Ovary (tissue), 9 donors: ENCODE measurements around the gene IL17RD. TPM values are rescaled to one million over a fixed set of nuclear protein-coding genes. Genes with fewer than 3 reads are reported as not detected.
A peak's percentile ranks its signal among the peaks of the same experiment; 100 is the strongest.

Experiments
- DNase-seq, 5 donors: peaks; one replicate each; pipeline ENCODE4 v3.0.0-alpha.2; 2019 to 2020
- H3K27ac ChIP-seq, 2 donors: fragments of 200-600 bp; one replicate each; pipeline versions ENCODE4 v1.5.1 to v1.8.0; 2019 to 2022
- H3K27me3 ChIP-seq: fragments of 200-600 bp; one replicate; pipeline ENCODE4 v1.8.0; 2022
- H3K36me3 ChIP-seq: fragments of 200-600 bp; sonication (generic); one replicate; pipeline ENCODE4 v1.5.1; 2019
- H3K4me1 ChIP-seq: one replicate; pipeline ENCODE4 v1.8.1; 2013; ENCODE audit warnings: mild to moderate bottlenecking, moderate library complexity; ENCODE audit not compliant: insufficient read depth
- H3K4me3 ChIP-seq: fragments of 200-600 bp; sonication (generic); one replicate; pipeline ENCODE4 v1.5.1; 2017
- H3K9me3 ChIP-seq, 2 donors: fragments of 200-600 bp in 1 of 2; sonication (generic) in 1 of 2; one replicate each; pipeline versions ENCODE4 v1.5.1 to v1.8.1; 2013 to 2019; ENCODE audit warnings: mild to moderate bottlenecking in 1 of 2, moderate library complexity in 1 of 2
- CTCF ChIP-seq, 3 donors: fragments of 450-650 bp in 2 of 3; fragments of 200-600 bp in 1 of 3; IDR thresholded peaks; one replicate each; pipeline versions ENCODE4 v1.5.1 to v1.8.0; 2016 to 2022; ENCODE audit warnings: antibody characterized with exemption in 3 of 3, mild to moderate bottlenecking in 1 of 3
- EP300 ChIP-seq: sonication (generic); formaldehyde crosslinking; IDR thresholded peaks from one replicate; pipeline ENCODE4 v1.6.1; 2017; ENCODE audit warnings: antibody characterized with exemption
- POLR2A ChIP-seq: fragments of 450-650 bp; IDR thresholded peaks from one replicate; pipeline ENCODE4 v1.6.1; 2017; ENCODE audit warnings: antibody characterized with exemption, mild to moderate bottlenecking, moderate library complexity
- WGBS, 3 donors: extraction: QIAGEN DNeasy Blood & Tissue Kit in 1 of 3; methylation state at CpG; one replicate each; pipeline versions ENCODE4 v1.1.5 to v1.1.7; 2013 to 2017; 5-methylcytosine and 5-hydroxymethylcytosine counted together
- intact Hi-C, 4 donors: fragments of 100-400 bp; cut with DNase I; formaldehyde crosslinking; loops; one replicate each; pipeline versions ENCODE4 v1.11.0 to v1.15.1; 2022 to 2023
- polyA plus RNA-seq, 2 donors: library from polyadenylated mRNA; stranded (reverse); fragments of 200-250 nt in 1 of 2; fragments of 350-450 nt in 1 of 2; fragmentation: Illumina TruSeq in 1 of 2; extraction: RNeasy Lipid Tissue Mini Kit (QIAGEN cat#74804) in 1 of 2; gene quantifications; one replicate each; pipeline ENCODE4 v1.2.3, GENCODE V29; 2013 to 2014
- total RNA-seq, 7 donors: library from RNA; depleted of rRNA in 2 of 7; stranded (reverse); fragments of >200 nt in 2 of 7; fragmentation: NEBNext Ultra II Directional in 3 of 7; extraction: Animal tissue kit (Norgen Biotek cat#: 25700) in 3 of 7; gene quantifications; one replicate each; pipeline versions ENCODE4 v1.1.0 to v1.2.4, GENCODE V29; 2016 to 2023
- donor health status: DM: no; HTN: no; CAD: no; lungs with moderate emphysema.
- donor health status: DM: no; HTN: no; CAD: no.
- donor health status: Bipolar disorder and iron deficiency.
- donor health status: DM: yes; HTN: yes; CAD: no.
- donor health status: DM: no; HTN: no; CAD: no.
- donor health status: DM: yes; HTN: yes; CAD: no.

Gene IL17RD
- total and polyA plus RNA-seq, 9 donors: 10.7 to 35.8 (median 21.8) TPM

GRCh38 chr3:57163751-57164150 is 1.4 kb downstream of the IL17RD start:
- Histone ChIP-seq H3K4me1 (peaks cover 21% of the 10 kb centered on the region), H3K27ac (peak overlapping the region in 1 of 2 donors; percentile 69)

GRCh38 chr3:57161915-57162314 is 3.2 kb downstream of the IL17RD start:
- Histone ChIP-seq H3K4me3 (no peak overlapping the region), H3K4me1 (peaks cover 26% of the 10 kb centered on the region), H3K9me3 (no peaks in the 10 kb centered on the region), H3K27me3 (no peaks in the 10 kb centered on the region), H3K36me3 (no peaks in the 10 kb centered on the region), H3K27ac (peak overlapping the region in 1 of 2 donors; percentile 4)
- WGBS, 3 donors: 55 to 80% (median 79%) methylated on average over 1 of the region's 1 CpG
- intact Hi-C loops: loop anchor here in 3 of 4 donors (5.0 to 10.0 kb wide), 4 partner anchors 57 to 167 kb away; partner anchors contain the start of gene APPL1 (in 1 of the 3)
- TF ChIP-seq CTCF (IDR thresholded peaks at IDR 0.05) (no peak), EP300 (no peak), POLR2A (no peak)
- no peak for DNase-seq

More at GRCh38 chr3:57163751-57164150, 1.4 kb downstream of the IL17RD start:
- no peak for DNase-seq
- TF ChIP-seq CTCF (IDR thresholded peaks at IDR 0.05) (no peak), POLR2A (no peak), EP300 (no peak)
- no peaks in the 10 kb centered on the region for H3K9me3 ChIP-seq
- intact Hi-C loops: loop anchor here in 3 of 4 donors (5.0 to 10.0 kb wide), 4 partner anchors 59 to 169 kb away; partner anchors contain the start of gene APPL1 (in 1 of the 3)
- WGBS, 3 donors: 7 to 32% (median 21%) methylated on average over 6 to 8 of the region's 8 CpGs
- H3K36me3 ChIP-seq: no peaks in the 10 kb centered on the region
- peak overlapping the region; percentile 90 for H3K4me3 ChIP-seq
- no peaks in the 10 kb centered on the region for H3K27me3 ChIP-seq

GRCh38 chr3:57160765-57161538 is 4.2 kb downstream of the IL17RD start:
- DNase-seq: no peak
- TF ChIP-seq EP300: no peak
- TF ChIP-seq POLR2A: no peak
- no peak for TF ChIP-seq CTCF (IDR thresholded peaks at IDR 0.05)
- H3K36me3 ChIP-seq: no peaks in the 10 kb centered on the region
- H3K27ac ChIP-seq: peak overlapping the region in 1 of 2 donors; percentile 74
- peaks cover 27% of the 10 kb centered on the region for H3K4me1 ChIP-seq
- no peaks in the 10 kb centered on the region for H3K9me3 ChIP-seq
- H3K4me3 ChIP-seq: no peak overlapping the region
- no peaks in the 10 kb centered on the region for H3K27me3 ChIP-seq
- 4 to 12% (median 6%) methylated on average over 5 of the region's 5 CpGs for WGBS, 3 donors
- intact Hi-C loops: loop anchor here in 3 of 4 donors (5.0 to 10.0 kb wide), 4 partner anchors 56 to 166 kb away; partner anchors contain the start of gene APPL1 (in 1 of the 3)

- TF ChIP-seq POLR2A: no peak
- TF ChIP-seq EP300: no peak
- no peak for TF ChIP-seq CTCF (IDR thresholded peaks at IDR 0.05)
- Histone ChIP-seq H3K4me3 (no peak overlapping the region), H3K27ac (peak overlapping the region; percentile 10 to 74), H3K4me1 (peaks cover 28% of the 10 kb centered on the region), H3K27me3 (no peaks in the 10 kb centered on the region), H3K9me3 (no peaks in the 10 kb centered on the region), H3K36me3 (no peaks in the 10 kb centered on the region)
- peak; percentile 67 to 82 (median 72) for DNase-seq
- WGBS, 3 donors: 18 to 29% (median 21%) methylated on average over 8 of the region's 8 CpGs
- intact Hi-C loops: loop anchor here in 3 of 4 donors (5.0 to 10.0 kb wide), 4 partner anchors 55 to 165 kb away; partner anchors contain the start of gene APPL1 (in 1 of the 3)
These were observed 4.9 kb downstream of the IL17RD start for GRCh38 chr3:57160076-57160764.
